Globus pallidus (tissue), 1 donor: ENCODE results near the gene HPSE2.

Source experiments
- DNase-seq: peaks from one replicate; pipeline ENCODE4 v3.0.0-alpha.2; 2015; ENCODE audit warnings: low spot score

The HPSE2 gene

GRCh38 chr10:98676895-98677294 is 558.8 kb downstream of the HPSE2 start:
- no peak for DNase-seq

GRCh38 chr10:98675902-98676301 is 559.8 kb downstream of the HPSE2 start:
- no peak for DNase-seq

- DNase-seq: no peak
Observed at GRCh38 chr10:98673171-98673782, 562.4 kb downstream of the HPSE2 start.

GRCh38 chr10:98667081-98667480 is 568.6 kb downstream of the HPSE2 start:
- DNase-seq: no peak

GRCh38 chr10:98666276-98666675 is 569.4 kb downstream of the HPSE2 start:
- DNase-seq: no peak

- DNase-seq: no peak
Observed at GRCh38 chr10:98664329-98665042, 571.2 kb downstream of the HPSE2 start.

GRCh38 chr10:98659951-98660350 is 575.7 kb downstream of the HPSE2 start:
- DNase-seq: no peak

GRCh38 chr10:98655492-98655891 is 580.2 kb downstream of the HPSE2 start:
- DNase-seq: no peak

GRCh38 chr10:98649170-98649569 is 586.5 kb downstream of the HPSE2 start:
- DNase-seq: no peak

- DNase-seq: no peak
Observed at GRCh38 chr10:98646998-98647917, 588.4 kb downstream of the HPSE2 start.

GRCh38 chr10:98644466-98644865 is 591.2 kb downstream of the HPSE2 start:
- DNase-seq: no peak

- DNase-seq: no peak
Observed at GRCh38 chr10:98642281-98642680, 593.4 kb downstream of the HPSE2 start.

- DNase-seq: no peak
Observed at GRCh38 chr10:98638920-98639319, 596.7 kb downstream of the HPSE2 start.

GRCh38 chr10:98636921-98637329 is 598.7 kb downstream of the HPSE2 start:
- no peak for DNase-seq

GRCh38 chr10:98632456-98633150 is 603.0 kb downstream of the HPSE2 start:
- DNase-seq: no peak

GRCh38 chr10:98628206-98628605 is 607.4 kb downstream of the HPSE2 start:
- DNase-seq: no peak

- no peak for DNase-seq
Observed at GRCh38 chr10:98627711-98628110, 607.9 kb downstream of the HPSE2 start.

GRCh38 chr10:98624963-98625362 is 610.7 kb downstream of the HPSE2 start:
- no peak for DNase-seq

- no peak for DNase-seq
Observed at GRCh38 chr10:98623176-98623575, 612.5 kb downstream of the HPSE2 start.

GRCh38 chr10:98621630-98622029 is 614.0 kb downstream of the HPSE2 start:
- no peak for DNase-seq

- DNase-seq: no peak
Observed at GRCh38 chr10:98620503-98620902, 615.1 kb downstream of the HPSE2 start.

GRCh38 chr10:98619446-98619845 is 616.2 kb downstream of the HPSE2 start:
- DNase-seq: no peak
